Tibial nerve (tissue), 4 donors: ENCODE data around the gene SRSF4.

ENCODE experiments used
- EP300 ChIP-seq, 2 donors: sonication (generic); formaldehyde crosslinking; IDR thresholded peaks; one replicate each; pipeline ENCODE4 v1.6.1; 2017; ENCODE audit warnings: antibody characterized with exemption in 2 of 2, mild to moderate bottlenecking in 1 of 2
- POLR2A ChIP-seq, 2 donors: fragments of 450-650 bp; IDR thresholded peaks; one replicate each; pipeline ENCODE4 v1.6.1; 2017; ENCODE audit warnings: antibody characterized with exemption in 2 of 2, mild to moderate bottlenecking in 2 of 2, moderate library complexity in 2 of 2
- TF ChIP-seq, protein P1 (sequence below), 5 experiments: fragments of 200-600 bp in 3 of 5; fragments of 450-650 bp in 2 of 5; sonication (generic) in 3 of 5; IDR thresholded peaks; one replicate each; pipeline ENCODE4 v1.5.1; 2016 to 2019; ENCODE audit warnings: antibody characterized with exemption in 5 of 5, mild to moderate bottlenecking in 3 of 5, moderate library complexity in 2 of 5

DNA sequence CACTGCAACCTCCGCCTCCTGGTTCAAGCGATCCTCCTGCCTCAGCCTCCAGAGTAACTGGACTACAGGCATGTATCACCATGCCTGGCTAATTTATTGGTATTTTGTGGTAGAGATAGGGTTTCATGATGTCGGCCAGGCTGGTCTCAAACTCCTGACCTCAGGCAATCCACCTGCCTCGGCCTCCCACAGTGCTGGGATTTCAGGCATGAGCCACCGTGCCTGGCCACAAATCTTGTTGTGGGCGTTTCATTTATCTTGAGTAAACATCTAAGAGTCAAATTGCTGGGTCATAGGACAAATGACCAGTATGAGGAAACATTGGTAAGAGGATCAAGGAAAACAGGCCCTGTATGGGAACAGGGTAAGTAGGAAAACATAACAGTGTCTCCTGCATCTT, 75.9 kb downstream of the SRSF4 start:
- TF ChIP-seq, protein P1, sequence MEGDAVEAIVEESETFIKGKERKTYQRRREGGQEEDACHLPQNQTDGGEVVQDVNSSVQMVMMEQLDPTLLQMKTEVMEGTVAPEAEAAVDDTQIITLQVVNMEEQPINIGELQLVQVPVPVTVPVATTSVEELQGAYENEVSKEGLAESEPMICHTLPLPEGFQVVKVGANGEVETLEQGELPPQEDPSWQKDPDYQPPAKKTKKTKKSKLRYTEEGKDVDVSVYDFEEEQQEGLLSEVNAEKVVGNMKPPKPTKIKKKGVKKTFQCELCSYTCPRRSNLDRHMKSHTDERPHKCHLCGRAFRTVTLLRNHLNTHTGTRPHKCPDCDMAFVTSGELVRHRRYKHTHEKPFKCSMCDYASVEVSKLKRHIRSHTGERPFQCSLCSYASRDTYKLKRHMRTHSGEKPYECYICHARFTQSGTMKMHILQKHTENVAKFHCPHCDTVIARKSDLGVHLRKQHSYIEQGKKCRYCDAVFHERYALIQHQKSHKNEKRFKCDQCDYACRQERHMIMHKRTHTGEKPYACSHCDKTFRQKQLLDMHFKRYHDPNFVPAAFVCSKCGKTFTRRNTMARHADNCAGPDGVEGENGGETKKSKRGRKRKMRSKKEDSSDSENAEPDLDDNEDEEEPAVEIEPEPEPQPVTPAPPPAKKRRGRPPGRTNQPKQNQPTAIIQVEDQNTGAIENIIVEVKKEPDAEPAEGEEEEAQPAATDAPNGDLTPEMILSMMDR (IDR thresholded peaks at IDR 0.05) = no peak
- TF ChIP-seq EP300 (IDR thresholded peaks at IDR 0.05) (no peak), POLR2A (IDR thresholded peaks at IDR 0.05) (no peak)
